ENCODE data around the gene PLEKHJ1.

DNA sequence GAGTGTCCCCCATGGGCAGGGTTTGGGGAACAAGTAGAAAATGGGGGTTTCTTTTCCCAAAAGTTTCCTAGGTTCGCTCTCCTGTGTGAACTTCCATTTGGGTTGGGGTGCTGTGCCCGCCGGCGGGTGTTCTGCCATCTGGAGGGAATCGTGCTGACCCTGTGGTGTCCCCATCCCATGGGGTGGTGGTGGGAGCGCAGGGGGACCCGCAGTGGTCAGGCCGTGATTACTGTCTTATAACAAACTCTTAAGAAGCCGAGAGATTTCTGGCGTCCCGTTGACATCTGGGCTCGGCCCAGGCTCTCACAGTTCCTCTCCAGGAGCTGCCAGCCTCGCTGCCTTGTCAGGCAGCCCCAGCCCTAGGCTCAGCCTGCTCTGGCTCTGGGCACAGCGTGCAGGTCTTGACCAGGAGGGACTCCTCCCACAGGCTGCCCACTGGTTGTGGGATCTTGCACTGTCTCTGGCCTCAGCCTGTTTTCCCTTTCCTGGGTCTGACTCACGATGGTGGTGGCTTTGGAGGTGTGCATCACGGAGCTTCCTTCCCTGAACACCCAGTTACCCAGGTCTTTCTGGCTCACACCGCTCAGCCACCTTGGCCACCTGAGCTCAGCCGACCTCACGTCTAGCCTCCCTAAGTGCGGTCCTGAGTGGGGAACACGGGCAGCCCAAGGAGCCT is 34.5 kb downstream of the PLEKHJ1 start:
- TF ChIP-seq, protein P1, sequence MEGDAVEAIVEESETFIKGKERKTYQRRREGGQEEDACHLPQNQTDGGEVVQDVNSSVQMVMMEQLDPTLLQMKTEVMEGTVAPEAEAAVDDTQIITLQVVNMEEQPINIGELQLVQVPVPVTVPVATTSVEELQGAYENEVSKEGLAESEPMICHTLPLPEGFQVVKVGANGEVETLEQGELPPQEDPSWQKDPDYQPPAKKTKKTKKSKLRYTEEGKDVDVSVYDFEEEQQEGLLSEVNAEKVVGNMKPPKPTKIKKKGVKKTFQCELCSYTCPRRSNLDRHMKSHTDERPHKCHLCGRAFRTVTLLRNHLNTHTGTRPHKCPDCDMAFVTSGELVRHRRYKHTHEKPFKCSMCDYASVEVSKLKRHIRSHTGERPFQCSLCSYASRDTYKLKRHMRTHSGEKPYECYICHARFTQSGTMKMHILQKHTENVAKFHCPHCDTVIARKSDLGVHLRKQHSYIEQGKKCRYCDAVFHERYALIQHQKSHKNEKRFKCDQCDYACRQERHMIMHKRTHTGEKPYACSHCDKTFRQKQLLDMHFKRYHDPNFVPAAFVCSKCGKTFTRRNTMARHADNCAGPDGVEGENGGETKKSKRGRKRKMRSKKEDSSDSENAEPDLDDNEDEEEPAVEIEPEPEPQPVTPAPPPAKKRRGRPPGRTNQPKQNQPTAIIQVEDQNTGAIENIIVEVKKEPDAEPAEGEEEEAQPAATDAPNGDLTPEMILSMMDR (IDR thresholded peaks at IDR 0.05; ENCODE audit: insufficient read depth, low read depth, low read length): no peak
- no peak for TF ChIP-seq EZH2 (IDR thresholded peaks at IDR 0.05; ENCODE audit: insufficient read depth, low read length)

Data from astrocyte (in vitro differentiated cells and primary cell).